Upper lobe of left lung (tissue), 6 donors: ENCODE results near the gene RITA1. TPM values are rescaled to one million over a fixed set of nuclear protein-coding genes. Genes with fewer than 3 reads are reported as not detected.

Experiments used
- ATAC-seq, 2 donors: fragments of 200-7000 bp; cut with Tn5 transposase; one replicate each; pipeline ENCODE4 v1.9.1; 2022; ENCODE audit warnings: mild to moderate bottlenecking in 2 of 2, moderate library complexity in 2 of 2; ENCODE audit not compliant: low FRiP score in 2 of 2
- DNase-seq, 2 donors: peaks; one replicate each; pipeline ENCODE4 v3.0.0-alpha.2; 2019 to 2020
- H3K27ac ChIP-seq, 4 donors: fragments of 200-600 bp; sonication (generic); one replicate each; pipeline ENCODE4 v1.5.1; 2016 to 2019
- H3K27me3 ChIP-seq, 4 donors: fragments of 200-600 bp; sonication (generic); one replicate each; pipeline ENCODE4 v1.5.1; 2017 to 2019
- H3K36me3 ChIP-seq, 4 donors: fragments of 200-600 bp; sonication (generic); one replicate each; pipeline ENCODE4 v1.5.1; 2016 to 2019
- H3K4me1 ChIP-seq, 4 donors: fragments of 200-600 bp; sonication (generic); one replicate each; pipeline ENCODE4 v1.5.1; 2018 to 2019
- H3K4me3 ChIP-seq, 4 donors: fragments of 200-600 bp; sonication (generic); one replicate each; pipeline ENCODE4 v1.5.1; 2017 to 2019; ENCODE audit warnings: mild to moderate bottlenecking in 2 of 4, moderate library complexity in 1 of 4
- H3K9me3 ChIP-seq, 4 donors: fragments of 200-600 bp; sonication (generic); one replicate each; pipeline ENCODE4 v1.5.1; 2018 to 2019
- CTCF ChIP-seq, 6 experiments: fragments of 450-650 bp in 4 of 6; fragments of 200-600 bp in 2 of 6; sonication (generic) in 2 of 6; IDR thresholded peaks; one replicate each; pipeline ENCODE4 v1.5.1; 2016 to 2019; ENCODE audit warnings: antibody characterized with exemption in 6 of 6
- EP300 ChIP-seq, 4 donors: sonication (generic); formaldehyde crosslinking; IDR thresholded peaks; one replicate each; pipeline ENCODE4 v1.5.1; 2017; ENCODE audit warnings: antibody characterized with exemption in 4 of 4, control low read depth in 2 of 4
- POLR2A ChIP-seq, 4 donors: fragments of 450-650 bp; IDR thresholded peaks; one replicate each; pipeline ENCODE4 v1.5.1; 2016 to 2017; ENCODE audit warnings: antibody characterized with exemption in 4 of 4, mild to moderate bottlenecking in 2 of 4
- POLR2AphosphoS5 ChIP-seq, 2 donors: sonication (generic); formaldehyde crosslinking; IDR thresholded peaks; one replicate each; pipeline ENCODE4 v1.5.1; 2017; ENCODE audit warnings: antibody characterized with exemption in 2 of 2
- WGBS, 2 donors: methylation state at CpG; one replicate each; pipeline ENCODE4 v1.1.5; 2017 to 2018; 5-methylcytosine and 5-hydroxymethylcytosine counted together
- total RNA-seq, 6 donors: library from RNA; depleted of rRNA in 4 of 6; stranded (reverse); fragments of >200 nt in 4 of 6; gene quantifications; one replicate each; pipeline versions ENCODE4 v1.1.0 to v1.2.1, GENCODE V29; 2016 to 2021
- donor health status: DM: no; HTN: no; CAD: no; lungs with moderate emphysema.
- donor health status: DM: no; HTN: yes; CAD: no; lungs with severe emphysema.

RITA1 gene
- total RNA-seq, 6 donors from 2014 or later = 11.5 to 25.2 (median 17.6) TPM

- H3K27ac ChIP-seq = peak overlapping the region in 3 of 4 donors; percentile 87 to 98 (median 97)
These were observed 1.3 kb downstream of the RITA1 start for GRCh38 chr12:113186666-113187325.

GRCh38 chr12:113189361-113189760 is 3.8 kb downstream of the RITA1 start:
- TF ChIP-seq POLR2A (IDR thresholded peaks at IDR 0.05) = no peak
- TF ChIP-seq EP300 (IDR thresholded peaks at IDR 0.05) = peak in 1 of 4 donors; percentile 52
- no peak overlapping the region for H3K4me3 ChIP-seq
- peak overlapping the region in 2 of 4 donors; percentile 23 to 36 for H3K27ac ChIP-seq
- peaks cover 20 to 34% (median 23%) of the 10 kb centered on the region in 4 donors for H3K4me1 ChIP-seq
- no peaks in the 10 kb centered on the region for H3K9me3 ChIP-seq
- H3K27me3 ChIP-seq = no peaks in the 10 kb centered on the region
- no peak for ATAC-seq
- H3K36me3 ChIP-seq = peaks cover 2 to 20% (median 14%) of the 10 kb centered on the region in 4 donors
- DNase-seq = peak in 1 of 2 donors; percentile 56
- 73 to 78% methylated on average over 2 of the region's 2 CpGs for WGBS, 2 donors

More at GRCh38 chr12:113186666-113187325, 1.3 kb downstream of the RITA1 start:
- 87 to 88% methylated on average over 16 of the region's 16 CpGs for WGBS, 2 donors
- DNase-seq (peak in 1 of 2 donors; percentile 69), ATAC-seq (no peak)
- TF ChIP-seq CTCF (IDR thresholded peaks at IDR 0.05) (no peak), POLR2A (IDR thresholded peaks at IDR 0.05) (no peak), EP300 (IDR thresholded peaks at IDR 0.05) (no peak), POLR2AphosphoS5 (IDR thresholded peaks at IDR 0.05) (no peak)
- Histone ChIP-seq H3K4me3 (peak overlapping the region in 3 of 4 donors; percentile 96 to 100 (median 99)), H3K9me3 (no peaks in the 10 kb centered on the region), H3K4me1 (peaks cover 19 to 38% (median 26%) of the 10 kb centered on the region in 4 donors), H3K27me3 (no peaks in the 10 kb centered on the region), H3K36me3 (peaks cover 2 to 11% (median 9%) of the 10 kb centered on the region in 4 donors)

GRCh38 chr12:113190761-113191160 is 5.2 kb downstream of the RITA1 start:
- no peak for TF ChIP-seq CTCF (IDR thresholded peaks at IDR 0.05)
- TF ChIP-seq EP300 (IDR thresholded peaks at IDR 0.05) = no peak
- TF ChIP-seq POLR2AphosphoS5 (IDR thresholded peaks at IDR 0.05) = no peak
- TF ChIP-seq POLR2A (IDR thresholded peaks at IDR 0.05) = no peak
- peaks cover 18 to 30% (median 23%) of the 10 kb centered on the region in 4 donors for H3K4me1 ChIP-seq
- H3K27me3 ChIP-seq = no peaks in the 10 kb centered on the region
- H3K27ac ChIP-seq = no peak overlapping the region
- DNase-seq = no peak
- 96 to 99% methylated on average over 4 of the region's 4 CpGs for WGBS, 2 donors
- H3K36me3 ChIP-seq = peaks cover 2 to 20% (median 14%) of the 10 kb centered on the region in 4 donors
- ATAC-seq = no peak
- H3K9me3 ChIP-seq = no peaks in the 10 kb centered on the region
- no peak overlapping the region for H3K4me3 ChIP-seq

- Histone ChIP-seq H3K36me3 (peaks cover 2 to 20% (median 14%) of the 10 kb centered on the region in 4 donors), H3K27ac (no peak overlapping the region), H3K9me3 (no peaks in the 10 kb centered on the region), H3K27me3 (no peaks in the 10 kb centered on the region), H3K4me1 (peaks cover 13 to 25% (median 21%) of the 10 kb centered on the region in 4 donors), H3K4me3 (no peak overlapping the region)
- WGBS, 2 donors = 95 to 100% methylated on average over 5 to 19 of the region's 19 CpGs
- TF ChIP-seq POLR2A (IDR thresholded peaks at IDR 0.05) = no peak
- TF ChIP-seq CTCF (IDR thresholded peaks at IDR 0.05) = no peak
- TF ChIP-seq EP300 (IDR thresholded peaks at IDR 0.05) = no peak
- no peak for TF ChIP-seq POLR2AphosphoS5 (IDR thresholded peaks at IDR 0.05)
- DNase-seq (peak in 1 of 2 donors; percentile 70), ATAC-seq (no peak)
These were observed 5.7 kb downstream of the RITA1 start for GRCh38 chr12:113191227-113191626.

GRCh38 chr12:113194971-113195391 is 9.5 kb downstream of the RITA1 start:
- H3K36me3 ChIP-seq = peaks cover 2 to 20% (median 14%) of the 10 kb centered on the region in 4 donors
- no peak for TF ChIP-seq EP300 (IDR thresholded peaks at IDR 0.05)
- TF ChIP-seq CTCF (IDR thresholded peaks at IDR 0.05) = no peak
- no peak for TF ChIP-seq POLR2A (IDR thresholded peaks at IDR 0.05)
- no peak for TF ChIP-seq POLR2AphosphoS5 (IDR thresholded peaks at IDR 0.05)
- no peak overlapping the region for H3K27ac ChIP-seq
- 67 to 94% methylated on average over 1 to 4 of the region's 4 CpGs for WGBS, 2 donors
- peaks cover 7 to 11% (median 10%) of the 10 kb centered on the region in 4 donors for H3K4me1 ChIP-seq
- DNase-seq (no peak), ATAC-seq (no peak)
- no peaks in the 10 kb centered on the region for H3K9me3 ChIP-seq
- H3K27me3 ChIP-seq = no peaks in the 10 kb centered on the region
- no peak overlapping the region for H3K4me3 ChIP-seq
